Effector memory CD8-positive, alpha-beta T cell (primary cell): ENCODE data around the gene ABR.
A peak's percentile ranks its signal among the peaks of the same experiment; 100 is the strongest.
"Not testable (repeated sequence)": the region's sequence is repeated elsewhere in the genome, so short reads cannot be mapped to it uniquely, and the experiment has no call there.

Source experiments
- ATAC-seq: fragments of 150-1000 bp; cut with Tn5 transposase; replicated peaks from 2 replicates; pipeline ENCODE4 v1.10.0; 2021; ENCODE audit warnings: mild to moderate bottlenecking, moderate library complexity
- DNase-seq, 3 experiments: peaks; one replicate each; pipeline ENCODE4 v3.0.0; 2021
- H3K27ac Mint-ChIP-seq, 2 donors: one replicate each; pipeline ENCODE4 v1.8.0; 2022; ENCODE audit warnings: mild to moderate bottlenecking in 2 of 2, mixed read lengths in 2 of 2, moderate library complexity in 2 of 2
- H3K27me3 Mint-ChIP-seq, 2 donors: one replicate each; pipeline ENCODE4 v1.8.0; 2022; ENCODE audit warnings: mixed read lengths in 2 of 2
- H3K36me3 Mint-ChIP-seq: one replicate; pipeline ENCODE4 v1.8.0; 2022; ENCODE audit warnings: mild to moderate bottlenecking, moderate library complexity, mixed read lengths; ENCODE audit not compliant: insufficient read depth
- H3K4me1 Mint-ChIP-seq, 2 donors: one replicate each; pipeline ENCODE4 v1.8.0; 2022; ENCODE audit warnings: low read depth in 2 of 2, mixed read lengths in 2 of 2
- H3K4me3 Mint-ChIP-seq, 2 donors: one replicate each; pipeline ENCODE4 v1.8.0; 2022; ENCODE audit warnings: mild to moderate bottlenecking in 2 of 2, mixed read lengths in 2 of 2, moderate library complexity in 2 of 2
- H3K9me3 Mint-ChIP-seq, 2 donors: one replicate each; pipeline ENCODE4 v1.8.0; 2022; ENCODE audit warnings: mixed read lengths in 2 of 2

The ABR gene

GRCh38 chr17:1001640-1002411 lies 178.0 kb downstream of the ABR start:
- Mint-ChIP-seq H3K9me3 (no peaks in the 10 kb centered on the region), H3K4me1 (peaks cover 20 to 27% of the 10 kb centered on the region in 2 donors), H3K36me3 (peaks cover 56% of the 10 kb centered on the region), H3K4me3 (no peak overlapping the region), H3K27me3 (no peaks in the 10 kb centered on the region), H3K27ac (no peak overlapping the region)
- DNase-seq (no peak), ATAC-seq (no peak)

DNA sequence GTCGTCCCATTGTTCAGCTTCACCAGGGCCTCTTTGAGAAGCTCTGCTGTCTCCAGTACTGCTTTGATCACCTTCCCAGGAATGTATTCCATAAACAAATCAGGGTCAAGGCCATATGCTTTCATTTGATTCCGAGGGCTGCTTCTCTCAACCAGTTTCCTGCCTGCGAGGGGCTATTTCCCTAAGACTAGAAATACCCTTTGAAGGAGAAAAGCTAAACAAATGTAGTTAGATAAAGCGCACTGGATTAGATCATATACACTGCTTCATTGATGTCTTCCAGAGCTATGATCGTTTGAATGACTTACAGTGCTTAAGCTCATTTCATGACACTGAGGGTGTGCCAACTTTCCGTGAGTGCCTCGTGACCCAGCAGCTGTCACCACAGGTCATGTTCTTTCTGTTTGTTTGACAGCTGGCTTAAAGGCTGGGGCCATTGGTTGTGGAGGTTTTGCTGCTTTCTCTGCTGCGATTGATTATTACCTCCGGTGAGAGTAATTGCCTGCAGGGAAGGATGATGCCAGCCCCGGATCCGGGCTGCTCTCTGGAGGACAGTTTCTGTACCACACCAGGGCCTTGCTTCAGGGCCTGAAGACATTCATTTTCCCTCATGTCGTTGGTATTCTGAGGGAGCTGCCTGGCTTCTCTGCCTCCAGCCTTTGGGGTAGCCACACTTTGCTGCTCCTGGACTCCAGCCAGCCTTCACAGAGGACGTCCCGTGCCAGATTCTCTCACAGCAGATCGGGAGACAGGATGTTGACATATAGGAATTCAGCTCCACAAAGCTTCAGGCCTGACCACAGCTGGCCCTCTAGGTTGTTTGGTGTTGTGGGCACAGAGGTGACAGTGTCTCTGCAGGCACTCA lies 179.0 kb downstream of the ABR start:
- H3K4me3 Mint-ChIP-seq: no peak overlapping the region
- peaks cover 61% of the 10 kb centered on the region for H3K36me3 Mint-ChIP-seq
- DNase-seq (no peak), ATAC-seq (no peak)
- no peaks in the 10 kb centered on the region for H3K9me3 Mint-ChIP-seq
- H3K27ac Mint-ChIP-seq: no peak overlapping the region
- peaks cover 22 to 27% of the 10 kb centered on the region in 2 donors for H3K4me1 Mint-ChIP-seq
- H3K27me3 Mint-ChIP-seq: no peaks in the 10 kb centered on the region

- Mint-ChIP-seq H3K27ac (peak overlapping the region; percentile 90 to 97), H3K36me3 (peaks cover 53% of the 10 kb centered on the region), H3K4me3 (peak overlapping the region; percentile 95 to 97), H3K9me3 (peaks cover 0 to 15% of the 10 kb centered on the region in 2 donors), H3K27me3 (no peaks in the 10 kb centered on the region), H3K4me1 (peaks cover 20 to 22% of the 10 kb centered on the region in 2 donors)
- ATAC-seq: no peak
- DNase-seq: no peak
Measured at GRCh38 chr17:998111-998510, 181.7 kb downstream of the ABR start.

DNA sequence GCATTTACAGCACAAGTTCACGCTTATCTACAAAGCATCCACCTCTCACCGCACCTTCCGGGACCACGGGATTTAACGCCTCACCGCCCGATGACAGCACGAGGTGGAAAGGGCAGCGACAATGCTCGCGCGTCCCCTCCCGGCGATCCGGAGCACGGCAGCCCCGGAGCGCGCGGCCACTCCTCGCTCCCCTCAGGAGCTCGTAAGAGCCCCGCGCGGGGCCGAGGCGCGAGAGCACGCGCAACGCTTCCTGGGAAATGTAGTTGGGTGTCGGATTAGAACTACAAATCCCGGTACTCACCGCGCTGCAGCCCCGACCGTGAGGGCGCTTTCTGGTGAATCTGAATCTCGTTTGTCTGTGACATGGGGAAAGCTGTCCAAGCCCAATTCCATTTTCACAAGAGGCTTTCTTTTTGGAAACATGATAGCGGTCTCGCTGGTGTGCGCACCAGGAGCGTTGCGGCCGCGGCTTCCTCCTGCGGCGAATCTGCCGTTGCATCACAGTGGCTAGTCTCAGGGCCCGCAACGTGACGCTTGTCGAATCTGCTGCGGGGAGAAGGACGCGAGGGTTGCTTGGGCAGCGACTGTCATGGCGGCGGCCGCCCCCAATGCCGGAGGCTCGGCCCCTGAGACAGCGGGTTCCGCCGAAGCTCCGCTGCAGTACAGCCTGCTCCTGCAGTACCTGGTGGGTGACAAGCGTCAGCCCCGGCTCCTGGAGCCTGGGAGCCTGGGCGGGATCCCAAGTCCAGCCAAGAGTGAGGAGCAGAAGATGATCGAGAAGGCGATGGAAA lies 183.0 kb downstream of the ABR start, which contains the start of gene TIMM22:
TSS of gene TIMM22 (plus strand) at position 576 of the 791 bp plus-strand sequence. CDS start at position 590, 14 bp downstream.
- peak within 1 kb of the TSS; percentile 90 to 97 for H3K27ac Mint-ChIP-seq

GRCh38 chr17:995324-995723 lies 184.5 kb downstream of the ABR start:
- H3K9me3 Mint-ChIP-seq: peaks cover 0 to 17% of the 10 kb centered on the region in 2 donors
- not testable (repeated sequence) for ATAC-seq, H3K27ac Mint-ChIP-seq, H3K4me3 Mint-ChIP-seq, DNase-seq, H3K27me3 Mint-ChIP-seq
- peaks cover 17 to 20% of the 10 kb centered on the region in 2 donors for H3K4me1 Mint-ChIP-seq
- H3K36me3 Mint-ChIP-seq: peaks cover 29% of the 10 kb centered on the region

More for the DNA sequence above, 183.0 kb downstream of the ABR start, which contains the start of gene TIMM22:
- Mint-ChIP-seq H3K4me1 (peaks cover 18 to 20% of the 10 kb centered on the region in 2 donors), H3K4me3 (peak within 1 kb of the TSS; percentile 95 to 97), H3K9me3 (peaks cover 0 to 17% of the 10 kb centered on the region in 2 donors), H3K27me3 (no peaks in the 10 kb centered on the region), H3K36me3 (peaks cover 41% of the 10 kb centered on the region)
- ATAC-seq (peak; percentile 89), DNase-seq (peak; percentile 91 to 92 (median 92))

DNA sequence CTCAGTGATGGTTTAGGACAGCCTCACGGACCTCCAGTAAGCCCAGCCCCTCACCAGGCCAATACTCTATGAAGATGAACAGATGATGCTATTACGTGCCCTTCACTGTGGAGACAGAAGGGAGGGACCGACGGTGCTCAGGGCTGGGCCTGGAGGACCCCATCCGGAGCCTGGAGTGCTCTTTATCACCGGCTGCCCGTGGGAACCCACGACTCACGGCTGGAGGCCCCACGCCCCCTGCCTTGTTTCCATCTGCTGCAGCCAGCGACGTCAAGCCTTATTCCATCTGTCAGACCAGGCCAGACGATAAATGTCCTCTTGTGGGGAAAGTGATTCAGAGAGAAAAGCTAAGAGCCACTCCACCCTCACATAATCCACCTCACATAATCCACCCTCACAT lies 186.8 kb downstream of the ABR start:
- no peak for ATAC-seq
- Mint-ChIP-seq H3K9me3 (peaks cover 0 to 17% of the 10 kb centered on the region in 2 donors), H3K27me3 (no peaks in the 10 kb centered on the region), H3K4me3 (no peak overlapping the region), H3K27ac (peak overlapping the region in 1 of 2 donors; percentile 26), H3K4me1 (peaks cover 6 to 7% of the 10 kb centered on the region in 2 donors), H3K36me3 (peaks cover 17% of the 10 kb centered on the region)
- no peak for DNase-seq

DNA sequence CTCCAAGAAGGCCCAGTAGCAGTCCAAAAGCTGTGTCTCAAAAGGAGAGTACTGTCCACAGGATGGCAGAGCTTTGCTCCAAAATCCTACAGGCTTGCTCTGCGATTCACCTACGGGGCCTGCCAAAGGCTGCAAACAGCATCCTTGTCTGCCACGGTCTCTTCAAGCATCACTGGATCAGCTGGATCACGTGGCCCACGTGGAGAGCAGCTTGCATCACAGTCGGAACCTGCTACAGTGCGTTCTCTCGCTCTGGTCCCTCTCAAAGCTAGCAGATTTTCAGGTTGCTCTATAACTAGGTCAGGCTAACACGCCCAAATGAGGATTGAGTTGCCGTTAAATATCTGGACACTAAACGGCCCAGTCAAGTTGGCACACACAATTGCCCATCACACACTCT lies 191.2 kb downstream of the ABR start:
- no peaks in the 10 kb centered on the region for H3K27me3 Mint-ChIP-seq
- no peak overlapping the region for H3K4me3 Mint-ChIP-seq
- H3K36me3 Mint-ChIP-seq: peaks cover 3% of the 10 kb centered on the region
- ATAC-seq (no peak), DNase-seq (no peak)
- H3K9me3 Mint-ChIP-seq: peaks cover 0 to 7% of the 10 kb centered on the region in 2 donors
- no peak overlapping the region for H3K27ac Mint-ChIP-seq
- H3K4me1 Mint-ChIP-seq: no peaks in the 10 kb centered on the region

GRCh38 chr17:987931-988330 lies 191.8 kb downstream of the ABR start:
- ATAC-seq: no peak
- no peak for DNase-seq
- Mint-ChIP-seq H3K36me3 (peaks cover 3% of the 10 kb centered on the region), H3K4me1 (no peaks in the 10 kb centered on the region), H3K9me3 (peaks cover 0 to under 1% of the 10 kb centered on the region in 2 donors), H3K4me3 (no peak overlapping the region), H3K27ac (no peak overlapping the region), H3K27me3 (no peaks in the 10 kb centered on the region)

- H3K4me1 Mint-ChIP-seq: no peaks in the 10 kb centered on the region
- ATAC-seq: no peak
- no peaks in the 10 kb centered on the region for H3K27me3 Mint-ChIP-seq
- H3K36me3 Mint-ChIP-seq: peaks cover 3% of the 10 kb centered on the region
- no peak for DNase-seq
- H3K4me3 Mint-ChIP-seq: no peak overlapping the region
- no peaks in the 10 kb centered on the region for H3K9me3 Mint-ChIP-seq
- H3K27ac Mint-ChIP-seq: no peak overlapping the region
Measured at GRCh38 chr17:986322-986929, 193.4 kb downstream of the ABR start.

DNA sequence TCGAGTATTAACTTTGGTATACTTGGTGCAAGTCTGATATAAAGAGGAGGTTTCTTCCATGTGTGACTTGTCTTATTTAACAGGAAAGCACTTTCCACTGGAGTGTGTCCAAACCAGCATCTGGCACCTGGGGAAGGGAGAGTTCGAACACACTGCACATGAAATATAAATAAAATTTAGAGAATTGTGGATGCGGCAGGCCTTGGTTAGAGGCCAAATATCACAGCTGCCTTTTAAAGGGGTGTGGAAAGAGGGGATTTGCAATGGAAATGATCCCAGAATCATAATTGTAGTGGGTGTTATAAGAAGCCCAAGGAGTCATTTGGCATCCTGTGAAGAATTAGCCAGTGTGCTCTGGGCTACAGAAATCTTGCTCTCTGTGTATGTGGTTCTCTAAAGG lies 195.9 kb downstream of the ABR start:
- no peaks in the 10 kb centered on the region for H3K27me3 Mint-ChIP-seq
- ATAC-seq (no peak), DNase-seq (no peak)
- H3K27ac Mint-ChIP-seq: no peak overlapping the region
- peaks cover 5 to 12% of the 10 kb centered on the region in 2 donors for H3K4me1 Mint-ChIP-seq
- no peaks in the 10 kb centered on the region for H3K9me3 Mint-ChIP-seq
- peaks cover 10% of the 10 kb centered on the region for H3K36me3 Mint-ChIP-seq
- H3K4me3 Mint-ChIP-seq: no peak overlapping the region

DNA sequence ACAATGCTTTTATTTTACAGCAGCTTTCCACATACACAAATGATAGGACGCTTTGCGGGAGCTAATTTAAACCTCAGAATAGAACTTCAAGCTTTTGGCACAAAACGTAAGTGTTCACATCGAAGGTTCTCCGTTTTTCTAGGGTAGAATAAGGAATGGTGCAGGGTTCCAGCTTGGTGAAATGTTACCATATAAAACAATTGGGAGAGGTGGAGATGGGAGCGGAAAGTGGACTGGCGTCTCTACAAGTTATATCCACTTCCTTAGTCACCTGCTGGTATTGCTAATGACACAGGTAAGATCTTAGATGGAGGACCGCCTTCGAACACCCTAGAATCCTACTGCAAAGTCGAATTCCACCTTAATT lies 198.5 kb downstream of the ABR start:
- Mint-ChIP-seq H3K4me3 (peak overlapping the region; percentile 81 to 87), H3K27me3 (peaks cover 19 to 22% of the 10 kb centered on the region in 2 donors), H3K4me1 (peaks cover 5 to 14% of the 10 kb centered on the region in 2 donors), H3K27ac (peak overlapping the region in 1 of 2 donors; percentile 49), H3K9me3 (no peaks in the 10 kb centered on the region), H3K36me3 (peaks cover 10% of the 10 kb centered on the region)
- no peak for DNase-seq
- ATAC-seq: no peak

DNA sequence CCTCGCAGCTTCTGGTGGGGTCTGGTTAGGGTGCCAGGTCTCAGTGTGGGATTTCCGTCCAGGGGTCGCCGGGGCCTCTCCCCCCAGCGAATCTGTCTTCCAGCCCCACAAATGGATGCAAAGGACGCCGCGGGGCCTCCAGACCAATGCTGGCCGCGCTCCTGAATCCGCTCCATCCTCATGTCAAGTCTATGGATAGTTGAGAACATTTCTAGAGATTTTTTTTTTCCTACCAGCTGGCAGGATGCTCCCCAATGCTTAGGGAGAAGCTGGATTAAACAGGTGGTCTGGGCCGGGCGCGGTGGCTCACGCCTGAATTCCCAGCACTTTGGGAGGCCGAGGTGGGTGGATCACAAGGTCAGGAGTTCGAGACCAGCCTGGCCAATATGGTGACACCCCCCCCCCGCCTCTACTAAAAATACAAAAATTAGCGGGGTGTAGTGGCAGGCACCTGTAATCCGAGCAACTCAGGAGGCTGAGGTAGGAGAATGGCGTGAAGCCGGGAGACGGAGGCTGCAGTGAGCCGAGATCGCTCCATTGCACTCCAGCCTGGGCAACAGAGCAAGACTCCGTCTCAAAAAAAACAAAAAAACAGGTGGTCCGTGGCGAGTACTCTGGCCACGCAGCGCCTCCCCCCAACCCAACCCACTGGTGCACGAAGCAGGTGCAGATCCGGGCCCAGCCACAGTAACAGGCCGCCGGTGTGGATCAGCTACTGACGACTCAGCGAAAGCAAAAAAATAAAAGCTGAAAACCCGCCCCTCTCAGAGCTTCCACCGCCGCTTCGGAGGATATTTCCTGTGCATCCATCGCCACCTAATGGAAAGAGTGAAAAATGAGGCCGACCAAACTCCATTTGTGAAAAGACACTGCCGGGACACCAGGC lies 199.1 kb downstream of the ABR start:
- peaks cover 23 to 26% of the 10 kb centered on the region in 2 donors for H3K27me3 Mint-ChIP-seq
- H3K27ac Mint-ChIP-seq: peak overlapping the region in 1 of 2 donors; percentile 71
- H3K36me3 Mint-ChIP-seq: peaks cover 10% of the 10 kb centered on the region
- DNase-seq: peak; percentile 70 to 73 (median 70)
- ATAC-seq: peak; percentile 73
- peak overlapping the region; percentile 81 to 87 for H3K4me3 Mint-ChIP-seq
- no peaks in the 10 kb centered on the region for H3K9me3 Mint-ChIP-seq
- H3K4me1 Mint-ChIP-seq: peaks cover 5 to 14% of the 10 kb centered on the region in 2 donors
